K562 (cell line): Measurements from ENCODE around the gene MSMO1. TPM values are rescaled to one million over a fixed set of nuclear protein-coding genes. Genes with fewer than 3 reads are reported as not detected.
A peak's percentile ranks its signal among the peaks of the same experiment; 100 is the strongest.

Experiments used
- CBFA2T3 ChIP-seq: fragments of 450-650 bp; IDR thresholded peaks from 2 replicates; pipeline ENCODE4 v1.6.1; 2017
- CTCF ChIP-seq, 3 experiments: IDR thresholded peaks in 2 of 3; conservative IDR thresholded peaks in 1 of 3; 2 replicates each; pipeline ENCODE4 v1.5.1; 2011 to 2012; ENCODE audit warnings: low read length in 3 of 3, mild to moderate bottlenecking in 3 of 3, control low read depth in 2 of 3, improper control_type of control experiment in 1 of 3, inconsistent platforms in 1 of 3, low read depth in 1 of 3, mixed read lengths in 1 of 3, moderate library complexity in 1 of 3; ENCODE audit not compliant: insufficient read depth in 2 of 3
- ELF4 ChIP-seq: fragments of 450-650 bp; formaldehyde crosslinking; IDR thresholded peaks from 2 replicates; pipeline ENCODE4 v1.4.0; 2022; ENCODE audit warnings: missing genetic modification characterization
- HNRNPUL1 ChIP-seq: fragments of 200-400 bp; formaldehyde crosslinking; IDR thresholded peaks from 2 replicates; pipeline ENCODE4 v1.6.1; 2017; ENCODE audit warnings: low read length
- JUNB ChIP-seq: fragments of 450-650 bp; formaldehyde crosslinking; conservative IDR thresholded peaks from 2 replicates; pipeline ENCODE4 v1.4.0; 2020; ENCODE audit warnings: mild to moderate bottlenecking
- KAT2B ChIP-seq: IDR thresholded peaks from one replicate; pipeline ENCODE4 v1.6.1; 2012; ENCODE audit warnings: low read depth, mild to moderate bottlenecking, control low read depth, inconsistent platforms, low read length, moderate library complexity
- NCOA2 ChIP-seq, 2 experiments: fragments of 450-650 bp; IDR thresholded peaks; 2 replicates each; pipeline ENCODE4 v1.6.1; 2018; ENCODE audit warnings: mild to moderate bottlenecking in 2 of 2, moderate library complexity in 1 of 2; ENCODE audit not compliant: partially characterized antibody in 2 of 2
- NELFE ChIP-seq: IDR thresholded peaks from 2 replicates; pipeline ENCODE4 v1.6.1; 2011; ENCODE audit warnings: mild to moderate bottlenecking; ENCODE audit not compliant: insufficient read depth, insufficient read length
- POLR2G ChIP-seq: fragments of 200-400 bp; formaldehyde crosslinking; IDR thresholded peaks from 2 replicates; pipeline ENCODE4 v1.6.1; 2017; ENCODE audit warnings: low read depth, mild to moderate bottlenecking, antibody characterized with exemption, low read length, moderate library complexity
- POLR3A ChIP-seq: IDR thresholded peaks from 2 replicates; pipeline ENCODE4 v1.6.1; 2011; ENCODE audit warnings: borderline replicate concordance, mild to moderate bottlenecking, moderate library complexity; ENCODE audit not compliant: insufficient read length, insufficient read depth; ENCODE audit errors: extremely low read depth
- PYGO2 ChIP-seq: fragments of 450-650 bp; IDR thresholded peaks from 2 replicates; pipeline ENCODE4 v1.6.1; 2016; ENCODE audit warnings: mild to moderate bottlenecking, missing genetic modification characterization, moderate library complexity, missing compliant biosample characterization
- RAD21 ChIP-seq, 2 experiments: fragments of 250-450 bp in 1 of 2; fragments of 450-650 bp in 1 of 2; sonication (Bioruptor Pico) in 1 of 2; formaldehyde crosslinking in 1 of 2; IDR thresholded peaks in 1 of 2; conservative IDR thresholded peaks in 1 of 2; 2 replicates each; pipeline versions ENCODE4 v1.4.0 to v1.8.0; 2020 to 2022; ENCODE audit warnings: mild to moderate bottlenecking in 2 of 2, moderate library complexity in 1 of 2
- RBM15 ChIP-seq: fragments of 200-400 bp; formaldehyde crosslinking; IDR thresholded peaks from 2 replicates; pipeline ENCODE4 v1.6.1; 2018; ENCODE audit warnings: mild to moderate bottlenecking, low read length, moderate library complexity; ENCODE audit not compliant: insufficient read depth
- RBM17 ChIP-seq: fragments of 200-400 bp; formaldehyde crosslinking; IDR thresholded peaks from 2 replicates; pipeline ENCODE4 v1.6.1; 2017; ENCODE audit warnings: low read depth, mild to moderate bottlenecking, low read length, borderline replicate concordance
- SNIP1 ChIP-seq: fragments of 450-650 bp; IDR thresholded peaks from 2 replicates; pipeline ENCODE4 v1.7.1; 2017; ENCODE audit warnings: low read depth, mild to moderate bottlenecking
- SREBF1 ChIP-seq: fragments of 150-350 bp; IDR thresholded peaks from 2 replicates; pipeline ENCODE4 v1.6.1; 2014; ENCODE audit warnings: antibody characterized with exemption, low read depth, low read length, borderline replicate concordance
- TCFL5 ChIP-seq: fragments of 250-450 bp; sonication (Bioruptor Pico); conservative IDR thresholded peaks from 2 replicates; pipeline ENCODE4 v1.6.1; 2021; ENCODE audit warnings: mild to moderate bottlenecking, moderate library complexity, matching md5 sums
- ZNF184 ChIP-seq: sonication (generic); formaldehyde crosslinking; IDR thresholded peaks from 2 replicates; pipeline ENCODE4 v1.5.0; 2020; ENCODE audit warnings: missing genetic modification reagents
- ZSCAN29 ChIP-seq: fragments of 450-650 bp; IDR thresholded peaks from 2 replicates; pipeline ENCODE4 v1.6.1; 2017
- ZZZ3 ChIP-seq: fragments of 450-650 bp; IDR thresholded peaks from 2 replicates; pipeline ENCODE4 v1.6.1; 2016; ENCODE audit warnings: antibody characterized with exemption, mild to moderate bottlenecking, moderate library complexity
- polyA plus RNA-seq, 8 experiments: library from polyadenylated mRNA; depleted of rRNA in 4 of 8; stranded (reverse) in 5 of 8; unstranded in 3 of 8; fragments of >200 nt; fragmentation: Nextera tagmentation in 2 of 8; fragmentation: Illumina TruSeq in 1 of 8; extraction: Ambion mirVana in 2 of 8; extraction: Trizol in 1 of 8; gene quantifications; 2 replicates each; pipeline versions ENCODE4 v1.2.1 to v1.2.3, GENCODE V29; 2011 to 2014; ENCODE audit warnings: inconsistent platforms in 1 of 8, missing spikeins in 1 of 8
- total RNA-seq, 7 experiments: library from RNA; depleted of rRNA in 6 of 7; stranded (reverse); fragments of >200 nt in 6 of 7; fragmentation: Illumina TruSeq in 2 of 7; extraction: Trizol in 2 of 7; gene quantifications; 2 replicates each; pipeline versions ENCODE4 v1.2.1 to v1.2.3, GENCODE V29; 2011 to 2021; ENCODE audit warnings: low replicate concordance in 1 of 7
- TF ChIP-seq, protein P1 (sequence below): IDR thresholded peaks from 2 replicates; pipeline ENCODE4 v1.6.1; 2014; ENCODE audit warnings: antibody characterized with exemption
- TF ChIP-seq, protein P2 (sequence below), 2 experiments: fragments of 450-650 bp in 1 of 2; sonication (generic) in 1 of 2; formaldehyde crosslinking; conservative IDR thresholded peaks; 2 replicates each; pipeline versions ENCODE4 v1.4.0 to v1.8.1; 2020 to 2022; ENCODE audit warnings: mild to moderate bottlenecking in 1 of 2, missing genetic modification reagents in 1 of 2
- TF ChIP-seq, protein P3 (sequence below): fragments of 450-650 bp; IDR thresholded peaks from 2 replicates; pipeline ENCODE4 v1.7.1; 2018; ENCODE audit warnings: mild to moderate bottlenecking, low read depth; ENCODE audit not compliant: partially characterized antibody

MSMO1 gene
- total and polyA plus RNA-seq, 9 of the 15 experiments (the other 6 are each of a cell fraction or from before 2014, with no cell fraction given): 32.0 to 172 (median 63.5) TPM

DNA sequence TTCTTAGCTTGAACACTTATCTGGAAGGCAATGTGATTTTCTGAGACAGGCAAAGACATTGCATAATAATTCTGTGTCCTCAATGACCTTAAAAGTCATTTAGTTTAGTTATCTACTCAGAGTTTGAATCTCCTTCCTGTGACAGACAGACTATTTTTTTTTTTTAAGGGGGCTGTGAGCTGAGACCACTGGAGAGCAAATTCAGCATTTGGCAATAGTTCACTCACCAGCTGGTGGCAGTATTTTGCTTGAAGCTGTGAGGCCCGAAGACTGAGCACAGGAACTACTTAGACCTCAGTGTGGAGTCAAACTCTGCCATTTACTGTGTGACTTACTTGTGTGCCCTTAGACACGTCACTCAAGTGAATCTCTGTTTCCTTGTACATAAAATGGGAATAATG lies 28.4 kb downstream of the MSMO1 start (continued):
- no peak for TF ChIP-seq NCOA2 (IDR thresholded peaks at IDR 0.05; ENCODE audit: partially characterized antibody in 2 of 2)
- TF ChIP-seq POLR3A: no peak
- TF ChIP-seq PYGO2 (tag): no peak
- TF ChIP-seq, protein P1, sequence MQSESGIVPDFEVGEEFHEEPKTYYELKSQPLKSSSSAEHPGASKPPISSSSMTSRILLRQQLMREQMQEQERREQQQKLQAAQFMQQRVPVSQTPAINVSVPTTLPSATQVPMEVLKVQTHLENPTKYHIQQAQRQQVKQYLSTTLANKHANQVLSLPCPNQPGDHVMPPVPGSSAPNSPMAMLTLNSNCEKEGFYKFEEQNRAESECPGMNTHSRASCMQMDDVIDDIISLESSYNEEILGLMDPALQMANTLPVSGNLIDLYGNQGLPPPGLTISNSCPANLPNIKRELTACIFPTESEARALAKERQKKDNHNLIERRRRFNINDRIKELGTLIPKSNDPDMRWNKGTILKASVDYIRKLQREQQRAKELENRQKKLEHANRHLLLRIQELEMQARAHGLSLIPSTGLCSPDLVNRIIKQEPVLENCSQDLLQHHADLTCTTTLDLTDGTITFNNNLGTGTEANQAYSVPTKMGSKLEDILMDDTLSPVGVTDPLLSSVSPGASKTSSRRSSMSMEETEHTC: no peak
- no peak for TF ChIP-seq ZSCAN29
- TF ChIP-seq JUNB (CRISPR knock-in tag): no peak
- no peak for TF ChIP-seq HNRNPUL1
- TF ChIP-seq ELF4: no peak
- TF ChIP-seq CBFA2T3: no peak
- TF ChIP-seq KAT2B: no peak
- no peak for TF ChIP-seq SREBF1
- no peak for TF ChIP-seq NELFE
- no peak for TF ChIP-seq SNIP1
- peak; percentile 45 to 49 for TF ChIP-seq RAD21 (CRISPR knock-in tag; conservative IDR thresholded peaks at IDR 0.05 in 1 of 2, IDR thresholded peaks at IDR 0.05 in 1 of 2)
- TF ChIP-seq ZNF184: no peak
- peak; percentile 37 to 46 (median 42); a peak in 5 of 6 replicates for TF ChIP-seq CTCF (IDR thresholded peaks at IDR 0.05 in 2 of 3, conservative IDR thresholded peaks at IDR 0.05 in 1 of 3; ENCODE audit: insufficient read depth in 2 of 3, low read depth in 1 of 3, low read length in 3 of 3)
- no peak for TF ChIP-seq RBM15
- TF ChIP-seq POLR2G: no peak
- TF ChIP-seq, protein P2, sequence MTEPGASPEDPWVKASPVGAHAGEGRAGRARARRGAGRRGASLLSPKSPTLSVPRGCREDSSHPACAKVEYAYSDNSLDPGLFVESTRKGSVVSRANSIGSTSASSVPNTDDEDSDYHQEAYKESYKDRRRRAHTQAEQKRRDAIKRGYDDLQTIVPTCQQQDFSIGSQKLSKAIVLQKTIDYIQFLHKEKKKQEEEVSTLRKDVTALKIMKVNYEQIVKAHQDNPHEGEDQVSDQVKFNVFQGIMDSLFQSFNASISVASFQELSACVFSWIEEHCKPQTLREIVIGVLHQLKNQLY (CRISPR knock-in tag; conservative IDR thresholded peaks at IDR 0.05): no peak
- TF ChIP-seq TCFL5 (CRISPR knock-in tag): no peak
- TF ChIP-seq ZZZ3: no peak
- TF ChIP-seq, protein P3, sequence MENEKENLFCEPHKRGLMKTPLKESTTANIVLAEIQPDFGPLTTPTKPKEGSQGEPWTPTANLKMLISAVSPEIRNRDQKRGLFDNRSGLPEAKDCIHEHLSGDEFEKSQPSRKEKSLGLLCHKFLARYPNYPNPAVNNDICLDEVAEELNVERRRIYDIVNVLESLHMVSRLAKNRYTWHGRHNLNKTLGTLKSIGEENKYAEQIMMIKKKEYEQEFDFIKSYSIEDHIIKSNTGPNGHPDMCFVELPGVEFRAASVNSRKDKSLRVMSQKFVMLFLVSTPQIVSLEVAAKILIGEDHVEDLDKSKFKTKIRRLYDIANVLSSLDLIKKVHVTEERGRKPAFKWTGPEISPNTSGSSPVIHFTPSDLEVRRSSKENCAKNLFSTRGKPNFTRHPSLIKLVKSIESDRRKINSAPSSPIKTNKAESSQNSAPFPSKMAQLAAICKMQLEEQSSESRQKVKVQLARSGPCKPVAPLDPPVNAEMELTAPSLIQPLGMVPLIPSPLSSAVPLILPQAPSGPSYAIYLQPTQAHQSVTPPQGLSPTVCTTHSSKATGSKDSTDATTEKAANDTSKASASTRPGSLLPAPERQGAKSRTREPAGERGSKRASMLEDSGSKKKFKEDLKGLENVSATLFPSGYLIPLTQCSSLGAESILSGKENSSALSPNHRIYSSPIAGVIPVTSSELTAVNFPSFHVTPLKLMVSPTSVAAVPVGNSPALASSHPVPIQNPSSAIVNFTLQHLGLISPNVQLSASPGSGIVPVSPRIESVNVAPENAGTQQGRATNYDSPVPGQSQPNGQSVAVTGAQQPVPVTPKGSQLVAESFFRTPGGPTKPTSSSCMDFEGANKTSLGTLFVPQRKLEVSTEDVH: no peak
- no peak for TF ChIP-seq RBM17
